ENCODE results near the gene ALDH3B1. TPM values are rescaled to one million over a fixed set of nuclear protein-coding genes. Genes with fewer than 3 reads are reported as not detected.
A peak's percentile ranks its signal among the peaks of the same experiment; 100 is the strongest.

ALDH3B1 gene
- total RNA-seq, 1 experiment from 2014 or later: 19.0 TPM

GRCh38 chr11:68012843-68013610 is 2.9 kb downstream of the ALDH3B1 start:
- DNase-seq (ENCODE audit: low read depth): peak; percentile 96

- no peak for DNase-seq (ENCODE audit: low read depth)
Measured at GRCh38 chr11:68013611-68014156, 3.6 kb downstream of the ALDH3B1 start.

GRCh38 chr11:68014157-68014946 is 4.2 kb downstream of the ALDH3B1 start:
- peak; percentile 97 for DNase-seq (ENCODE audit: low read depth)

GRCh38 chr11:68014947-68015447 is 4.9 kb downstream of the ALDH3B1 start:
- no peak for DNase-seq (ENCODE audit: low read depth)

GRCh38 chr11:68015467-68015866 is 5.3 kb downstream of the ALDH3B1 start:
- no peak for DNase-seq (ENCODE audit: low read depth)

- DNase-seq (ENCODE audit: low read depth): no peak
Measured at GRCh38 chr11:68016161-68016903, 6.2 kb downstream of the ALDH3B1 start.

- no peak for DNase-seq (ENCODE audit: low read depth)
Measured at GRCh38 chr11:68016904-68017817, 7.0 kb downstream of the ALDH3B1 start.

- no peak for DNase-seq (ENCODE audit: low read depth)
Measured at GRCh38 chr11:68017980-68018729, 8.0 kb downstream of the ALDH3B1 start.

GRCh38 chr11:68018730-68019190 is 8.6 kb downstream of the ALDH3B1 start:
- DNase-seq (ENCODE audit: low read depth): no peak

GRCh38 chr11:68019486-68019885 is 9.4 kb downstream of the ALDH3B1 start:
- DNase-seq (ENCODE audit: low read depth): no peak

GRCh38 chr11:68020575-68020974 is 10.4 kb downstream of the ALDH3B1 start:
- DNase-seq (ENCODE audit: low read depth): peak; percentile 52

- peak; percentile 32 for DNase-seq (ENCODE audit: low read depth)
Measured at GRCh38 chr11:68021167-68021787, 11.2 kb downstream of the ALDH3B1 start.

- no peak for DNase-seq (ENCODE audit: low read depth)
Measured at GRCh38 chr11:68022531-68022930, 12.4 kb downstream of the ALDH3B1 start.

GRCh38 chr11:68024508-68024907 is 14.4 kb downstream of the ALDH3B1 start:
- DNase-seq (ENCODE audit: low read depth): no peak

- no peak for DNase-seq (ENCODE audit: low read depth)
Measured at GRCh38 chr11:68025047-68025446, 14.9 kb downstream of the ALDH3B1 start.

- no peak for DNase-seq (ENCODE audit: low read depth)
Measured at GRCh38 chr11:68026391-68027105, 16.4 kb downstream of the ALDH3B1 start.

- no peak for DNase-seq (ENCODE audit: low read depth)
Measured at GRCh38 chr11:68027667-68028066, 17.5 kb downstream of the ALDH3B1 start.

All from HT1080 (cell line).